NCI-H2171 (cell line): ENCODE measurements around the gene UGT1A9.
"Not testable (repeated sequence)": the region's sequence is repeated elsewhere in the genome, so short reads cannot be mapped to it uniquely, and the experiment has no call there.

Experiments
- DNase-seq: peaks from one replicate; lab custom pipeline; 2025; lab: John Stamatoyannopoulos, UW

Gene UGT1A9

GRCh38 chr2:233711312-233712008, 39.8 kb downstream of the UGT1A9 start:
- DNase-seq, result peak; percentile 19

- no peak for DNase-seq
These were observed 41.0 kb downstream of the UGT1A9 start, which contains the start of gene UGT1A5 for GRCh38 chr2:233712611-233713261. Gene UGT1A5 (plus strand): TSS chr2:233712907. CDS start chr2:233712992, 85 bp downstream.

- no peak for DNase-seq
These were observed 41.5 kb downstream of the UGT1A9 start for GRCh38 chr2:233713262-233713615.

- no peak for DNase-seq
These were observed 42.4 kb downstream of the UGT1A9 start for GRCh38 chr2:233714121-233714520.

GRCh38 chr2:233718552-233718951, 46.9 kb downstream of the UGT1A9 start, which contains the start of gene UGT1A4:
Gene UGT1A4 (plus strand): TSS chr2:233718736. CDS start chr2:233718821, 85 bp downstream.
- DNase-seq, result no peak

GRCh38 chr2:233728723-233729301, 57.1 kb downstream of the UGT1A9 start, which contains the start of gene UGT1A3:
Gene UGT1A3 (plus strand): TSS chr2:233729042. CDS start chr2:233729127, 85 bp downstream.
- DNase-seq, result no peak

- DNase-seq, result not testable (repeated sequence)
These were observed 65.4 kb downstream of the UGT1A9 start for GRCh38 chr2:233736868-233737653.

- DNase-seq, result no peak
These were observed 69.2 kb downstream of the UGT1A9 start for GRCh38 chr2:233740870-233741269.

GRCh38 chr2:233743464-233744259, 72.0 kb downstream of the UGT1A9 start:
- DNase-seq, result no peak

GRCh38 chr2:233745073-233745755, 73.5 kb downstream of the UGT1A9 start:
- DNase-seq, result no peak

GRCh38 chr2:233745838-233746237, 74.1 kb downstream of the UGT1A9 start:
- not testable (repeated sequence) for DNase-seq

GRCh38 chr2:233746475-233747282, 75.0 kb downstream of the UGT1A9 start:
- DNase-seq, result no peak

GRCh38 chr2:233747283-233747544, 75.5 kb downstream of the UGT1A9 start:
- DNase-seq, result no peak

GRCh38 chr2:233750689-233751088, 79.0 kb downstream of the UGT1A9 start:
- not testable (repeated sequence) for DNase-seq

GRCh38 chr2:233751212-233752009, 79.7 kb downstream of the UGT1A9 start:
- not testable (repeated sequence) for DNase-seq

GRCh38 chr2:233754872-233755611, 83.3 kb downstream of the UGT1A9 start:
- DNase-seq, result no peak

- DNase-seq, result no peak
These were observed 84.9 kb downstream of the UGT1A9 start for GRCh38 chr2:233756429-233757081.

GRCh38 chr2:233758141-233758540, 86.4 kb downstream of the UGT1A9 start:
- DNase-seq, result no peak
